Ascending aorta (tissue), 2 donors: ENCODE results near the gene ETV1. TPM values are rescaled to one million over a fixed set of nuclear protein-coding genes. Genes with fewer than 3 reads are reported as not detected.
A peak's percentile ranks its signal among the peaks of the same experiment; 100 is the strongest.

Experiments
- DNase-seq, 2 donors: peaks; one replicate each; pipeline ENCODE4 v3.0.0-alpha.2; 2019; ENCODE audit warnings: low spot score in 2 of 2
- H3K27ac ChIP-seq, 2 donors: fragments of 200-600 bp; sonication (generic); one replicate each; pipeline ENCODE4 v1.5.1; 2016 to 2017; ENCODE audit warnings: mild to moderate bottlenecking in 1 of 2
- H3K27me3 ChIP-seq: fragments of 200-600 bp; sonication (generic); one replicate; pipeline ENCODE4 v1.5.1; 2017
- H3K36me3 ChIP-seq, 2 donors: fragments of 200-600 bp; sonication (generic); one replicate each; pipeline ENCODE4 v1.5.1; 2016
- H3K4me1 ChIP-seq, 2 donors: fragments of 200-600 bp; sonication (generic); one replicate each; pipeline ENCODE4 v1.5.1; 2016 to 2017; ENCODE audit warnings: mild to moderate bottlenecking in 1 of 2
- H3K4me3 ChIP-seq, 2 donors: fragments of 200-600 bp; sonication (generic); one replicate each; pipeline ENCODE4 v1.5.1; 2016 to 2017; ENCODE audit warnings: mild to moderate bottlenecking in 1 of 2
- H3K9me3 ChIP-seq, 2 donors: fragments of 200-600 bp; sonication (generic); one replicate each; pipeline ENCODE4 v1.5.1; 2016
- CTCF ChIP-seq, 3 experiments: fragments of 200-600 bp in 2 of 3; fragments of 450-650 bp in 1 of 3; sonication (generic) in 2 of 3; IDR thresholded peaks; one replicate each; pipeline ENCODE4 v1.5.1; 2016 to 2019; ENCODE audit warnings: antibody characterized with exemption in 3 of 3, mild to moderate bottlenecking in 1 of 3, moderate library complexity in 1 of 3
- intact Hi-C: fragments of 100-400 bp; cut with DNase I; formaldehyde crosslinking; loops from one replicate; pipeline ENCODE4 v1.15.1; 2023
- total RNA-seq: library from RNA; depleted of rRNA; stranded (reverse); fragments of >200 nt; gene quantifications from one replicate; pipeline ENCODE4 v1.1.0, GENCODE V29; 2016

ETV1 gene
- total RNA-seq, 1 donor from 2014 or later, result 5.3 TPM

GRCh38 chr7:13990984-13991790 lies 1.7 kb upstream of the ETV1 start:
- peak overlapping the region; percentile 79 to 94 for H3K4me3 ChIP-seq
- no peaks in the 10 kb centered on the region for H3K27me3 ChIP-seq
- no peak for TF ChIP-seq CTCF (IDR thresholded peaks at IDR 0.05)
- H3K4me1 ChIP-seq, result peaks cover 0 to 6% of the 10 kb centered on the region in 2 donors
- H3K9me3 ChIP-seq, result no peaks in the 10 kb centered on the region
- H3K36me3 ChIP-seq, result no peaks in the 10 kb centered on the region
- intact Hi-C loops, result loop anchor here (2.0 kb wide), 1 partner anchor 1304 kb away; the partner anchor contains the start of gene ARL4A
- peak; percentile 89 to 99 for DNase-seq
- H3K27ac ChIP-seq, result peak overlapping the region; percentile 91 to 93

- Histone ChIP-seq H3K9me3 (no peaks in the 10 kb centered on the region), H3K4me1 (peaks cover 0 to 6% of the 10 kb centered on the region in 2 donors), H3K27ac (peak overlapping the region; percentile 91 to 93), H3K36me3 (no peaks in the 10 kb centered on the region), H3K4me3 (peak overlapping the region; percentile 79 to 94), H3K27me3 (no peaks in the 10 kb centered on the region)
- no peak for TF ChIP-seq CTCF (IDR thresholded peaks at IDR 0.05)
- intact Hi-C loops, result loop anchor here (2.0 kb wide), 1 partner anchor 1304 kb away; the partner anchor contains the start of gene ARL4A
- peak; percentile 9 to 80 for DNase-seq
These were observed 985 bp upstream of the ETV1 start for GRCh38 chr7:13990319-13990983.

- peak overlapping the region; percentile 91 to 93 for H3K27ac ChIP-seq
- peak overlapping the region; percentile 79 to 94 for H3K4me3 ChIP-seq
- no peak for DNase-seq
- intact Hi-C loops, result loop anchor here (2.0 to 5.0 kb wide), 2 partner anchors 68 to 1303 kb away; partner anchors contain the start of gene ARL4A
- peaks cover 0 to 6% of the 10 kb centered on the region in 2 donors for H3K4me1 ChIP-seq
- no peaks in the 10 kb centered on the region for H3K36me3 ChIP-seq
- no peaks in the 10 kb centered on the region for H3K27me3 ChIP-seq
- no peaks in the 10 kb centered on the region for H3K9me3 ChIP-seq
- no peak for TF ChIP-seq CTCF (IDR thresholded peaks at IDR 0.05)
These were observed 461 bp upstream of the ETV1 start for GRCh38 chr7:13989949-13990305.

- Histone ChIP-seq H3K27ac (peak overlapping the region; percentile 91 to 93), H3K4me3 (peak overlapping the region; percentile 79 to 94), H3K27me3 (no peaks in the 10 kb centered on the region), H3K9me3 (no peaks in the 10 kb centered on the region), H3K4me1 (peaks cover 0 to 6% of the 10 kb centered on the region in 2 donors), H3K36me3 (no peaks in the 10 kb centered on the region)
- no peak for TF ChIP-seq CTCF (IDR thresholded peaks at IDR 0.05)
- DNase-seq, result no peak
- intact Hi-C loops, result loop anchor here (5.0 kb wide), 1 partner anchor 66 kb away; no protein-coding TSS in a partner anchor
These were observed 738 bp downstream of the ETV1 start for GRCh38 chr7:13988731-13989125.

GRCh38 chr7:13988065-13988464 lies 1.4 kb downstream of the ETV1 start:
- no peak for TF ChIP-seq CTCF (IDR thresholded peaks at IDR 0.05)
- Histone ChIP-seq H3K27ac (no peak overlapping the region), H3K4me3 (peak overlapping the region; percentile 79 to 94)

More at GRCh38 chr7:13988065-13988464, 1.4 kb downstream of the ETV1 start:
- no peaks in the 10 kb centered on the region for H3K27me3 ChIP-seq
- DNase-seq, result no peak
- H3K9me3 ChIP-seq, result no peaks in the 10 kb centered on the region
- peaks cover 0 to 6% of the 10 kb centered on the region in 2 donors for H3K4me1 ChIP-seq
- H3K36me3 ChIP-seq, result no peaks in the 10 kb centered on the region
- intact Hi-C loops, result loop anchor here (5.0 kb wide), 1 partner anchor 66 kb away; no protein-coding TSS in a partner anchor
